Activated naive CD4-positive, alpha-beta T cell treated with anti-CD3 and anti-CD28 coated beads, Interleukin-2, amount 10 ng/mL, durations not matched to agents 7 days and 5 days (primary cell): Measurements from ENCODE around the gene SPTB.
A peak's percentile ranks its signal among the peaks of the same experiment; 100 is the strongest.

Source experiments
- CTCF ChIA-PET: fragments of 350-600 bp; sonication (Branson Sonifier 250); formaldehyde crosslinking; loops from one replicate; lab custom pipeline; 2021; ENCODE audit warnings: antibody characterized with exemption; lab: Charles Lee
- DNase-seq: peaks from one replicate; pipeline ENCODE4 v3.0.0-alpha.2; 2020
- H3K27ac Mint-ChIP-seq: one replicate; pipeline ENCODE4 v1.8.0; 2021; ENCODE audit warnings: mild to moderate bottlenecking, moderate library complexity, mixed read lengths
- H3K27me3 Mint-ChIP-seq: one replicate; pipeline ENCODE4 v1.8.0; 2021; ENCODE audit warnings: mild to moderate bottlenecking, mixed read lengths
- H3K36me3 Mint-ChIP-seq: one replicate; pipeline ENCODE4 v1.8.0; 2021; ENCODE audit warnings: mixed read lengths
- H3K4me1 Mint-ChIP-seq: one replicate; pipeline ENCODE4 v1.8.0; 2021; ENCODE audit warnings: mixed read lengths
- H3K4me3 Mint-ChIP-seq: one replicate; pipeline ENCODE4 v1.8.0; 2021; ENCODE audit warnings: mild to moderate bottlenecking, moderate library complexity, mixed read lengths
- H3K9me3 Mint-ChIP-seq: one replicate; pipeline ENCODE4 v1.8.0; 2021; ENCODE audit warnings: mixed read lengths

The SPTB gene

GRCh38 chr14:64728106-64728505 lies 151.6 kb downstream of the SPTB start:
- peaks cover 75% of the 10 kb centered on the region for H3K4me1 Mint-ChIP-seq
- H3K27ac Mint-ChIP-seq, result no peak overlapping the region
- CTCF ChIA-PET, result no interaction called here
- no peak overlapping the region for H3K4me3 Mint-ChIP-seq
- H3K9me3 Mint-ChIP-seq, result no peaks in the 10 kb centered on the region
- peaks cover 14% of the 10 kb centered on the region for H3K27me3 Mint-ChIP-seq
- peaks cover 48% of the 10 kb centered on the region for H3K36me3 Mint-ChIP-seq
- DNase-seq, result no peak

GRCh38 chr14:64727551-64728071 lies 152.1 kb downstream of the SPTB start:
- H3K36me3 Mint-ChIP-seq, result peaks cover 46% of the 10 kb centered on the region
- H3K9me3 Mint-ChIP-seq, result no peaks in the 10 kb centered on the region
- no peak overlapping the region for H3K4me3 Mint-ChIP-seq
- H3K27me3 Mint-ChIP-seq, result peaks cover 9% of the 10 kb centered on the region
- no peak overlapping the region for H3K27ac Mint-ChIP-seq
- DNase-seq, result no peak
- CTCF ChIA-PET, result no interaction called here
- peaks cover 80% of the 10 kb centered on the region for H3K4me1 Mint-ChIP-seq

GRCh38 chr14:64726585-64726890 lies 153.2 kb downstream of the SPTB start:
- Mint-ChIP-seq H3K36me3 (peaks cover 45% of the 10 kb centered on the region), H3K4me3 (no peak overlapping the region), H3K4me1 (peaks cover 90% of the 10 kb centered on the region), H3K27me3 (peaks cover 6% of the 10 kb centered on the region), H3K27ac (no peak overlapping the region), H3K9me3 (no peaks in the 10 kb centered on the region)
- no peak for DNase-seq
- CTCF ChIA-PET, result no interaction called here

GRCh38 chr14:64725879-64726584 lies 153.7 kb downstream of the SPTB start:
- Mint-ChIP-seq H3K27me3 (peaks cover 5% of the 10 kb centered on the region), H3K36me3 (peaks cover 44% of the 10 kb centered on the region), H3K27ac (peak overlapping the region; percentile 45), H3K4me3 (no peak overlapping the region), H3K4me1 (peaks cover 93% of the 10 kb centered on the region), H3K9me3 (no peaks in the 10 kb centered on the region)
- CTCF ChIA-PET, result no interaction called here
- no peak for DNase-seq

- Mint-ChIP-seq H3K27ac (no peak overlapping the region), H3K27me3 (peaks cover 5% of the 10 kb centered on the region), H3K9me3 (no peaks in the 10 kb centered on the region), H3K36me3 (peaks cover 45% of the 10 kb centered on the region), H3K4me1 (peaks cover 97% of the 10 kb centered on the region), H3K4me3 (no peak overlapping the region)
- no peak for DNase-seq
- CTCF ChIA-PET, result no interaction called here
Measured at GRCh38 chr14:64725261-64725815, 154.4 kb downstream of the SPTB start.

GRCh38 chr14:64724578-64724930 lies 155.2 kb downstream of the SPTB start:
- no peak for DNase-seq
- no peaks in the 10 kb centered on the region for H3K9me3 Mint-ChIP-seq
- CTCF ChIA-PET, result no interaction called here
- peaks cover 96% of the 10 kb centered on the region for H3K4me1 Mint-ChIP-seq
- peak overlapping the region; percentile 49 for H3K27ac Mint-ChIP-seq
- H3K36me3 Mint-ChIP-seq, result peaks cover 47% of the 10 kb centered on the region
- H3K27me3 Mint-ChIP-seq, result peaks cover 5% of the 10 kb centered on the region
- no peak overlapping the region for H3K4me3 Mint-ChIP-seq

GRCh38 chr14:64723691-64724577 lies 155.8 kb downstream of the SPTB start:
- peaks cover 93% of the 10 kb centered on the region for H3K4me1 Mint-ChIP-seq
- CTCF ChIA-PET, result no interaction called here
- H3K27me3 Mint-ChIP-seq, result peaks cover 5% of the 10 kb centered on the region
- peak overlapping the region; percentile 9 for H3K4me3 Mint-ChIP-seq
- H3K27ac Mint-ChIP-seq, result peak overlapping the region; percentile 88
- peaks cover 43% of the 10 kb centered on the region for H3K36me3 Mint-ChIP-seq
- DNase-seq, result no peak
- H3K9me3 Mint-ChIP-seq, result no peaks in the 10 kb centered on the region

GRCh38 chr14:64722842-64723447 lies 156.8 kb downstream of the SPTB start:
- CTCF ChIA-PET, result interaction anchor here (0.6 kb wide), 2 partner anchors 24 to 186 kb away, joined by 3 read pairs; no protein-coding TSS in a partner anchor
- no peaks in the 10 kb centered on the region for H3K9me3 Mint-ChIP-seq
- peak overlapping the region; percentile 88 for H3K27ac Mint-ChIP-seq
- peak; percentile 66 for DNase-seq
- peak overlapping the region; percentile 13 for H3K4me3 Mint-ChIP-seq
- H3K36me3 Mint-ChIP-seq, result peaks cover 39% of the 10 kb centered on the region
- H3K27me3 Mint-ChIP-seq, result peaks cover 5% of the 10 kb centered on the region
- H3K4me1 Mint-ChIP-seq, result peaks cover 94% of the 10 kb centered on the region

- Mint-ChIP-seq H3K36me3 (peaks cover 43% of the 10 kb centered on the region), H3K27ac (peak overlapping the region; percentile 43), H3K9me3 (no peaks in the 10 kb centered on the region), H3K4me3 (no peak overlapping the region), H3K27me3 (peaks cover 15% of the 10 kb centered on the region), H3K4me1 (peaks cover 94% of the 10 kb centered on the region)
- CTCF ChIA-PET, result no interaction called here
- DNase-seq, result no peak
Measured at GRCh38 chr14:64721899-64722298, 157.8 kb downstream of the SPTB start.

GRCh38 chr14:64721391-64721791 lies 158.3 kb downstream of the SPTB start:
- DNase-seq, result no peak
- H3K27me3 Mint-ChIP-seq, result peaks cover 15% of the 10 kb centered on the region
- H3K4me1 Mint-ChIP-seq, result peaks cover 94% of the 10 kb centered on the region
- no peaks in the 10 kb centered on the region for H3K9me3 Mint-ChIP-seq
- peak overlapping the region; percentile 21 for H3K27ac Mint-ChIP-seq
- CTCF ChIA-PET, result no interaction called here
- no peak overlapping the region for H3K4me3 Mint-ChIP-seq
- H3K36me3 Mint-ChIP-seq, result peaks cover 43% of the 10 kb centered on the region

- no peak for DNase-seq
- Mint-ChIP-seq H3K9me3 (no peaks in the 10 kb centered on the region), H3K4me3 (no peak overlapping the region), H3K36me3 (peaks cover 45% of the 10 kb centered on the region), H3K4me1 (peaks cover 89% of the 10 kb centered on the region), H3K27ac (peak overlapping the region; percentile 56), H3K27me3 (peaks cover 13% of the 10 kb centered on the region)
- CTCF ChIA-PET, result no interaction called here
Measured at GRCh38 chr14:64720131-64720576, 159.6 kb downstream of the SPTB start.

- CTCF ChIA-PET, result no interaction called here
- Mint-ChIP-seq H3K4me1 (peaks cover 89% of the 10 kb centered on the region), H3K27me3 (peaks cover 19% of the 10 kb centered on the region), H3K4me3 (no peak overlapping the region), H3K36me3 (peaks cover 49% of the 10 kb centered on the region), H3K27ac (no peak overlapping the region), H3K9me3 (no peaks in the 10 kb centered on the region)
- DNase-seq, result no peak
Measured at GRCh38 chr14:64719601-64720000, 160.1 kb downstream of the SPTB start.

GRCh38 chr14:64718762-64719161 lies 160.9 kb downstream of the SPTB start:
- no peak overlapping the region for H3K27ac Mint-ChIP-seq
- H3K4me3 Mint-ChIP-seq, result no peak overlapping the region

GRCh38 chr14:64717870-64718269 lies 161.8 kb downstream of the SPTB start:
- peaks cover 53% of the 10 kb centered on the region for H3K36me3 Mint-ChIP-seq
- CTCF ChIA-PET, result no interaction called here
- no peak for DNase-seq
- no peak overlapping the region for H3K4me3 Mint-ChIP-seq
- peaks cover 34% of the 10 kb centered on the region for H3K27me3 Mint-ChIP-seq
- peaks cover 79% of the 10 kb centered on the region for H3K4me1 Mint-ChIP-seq
- H3K9me3 Mint-ChIP-seq, result peaks cover 13% of the 10 kb centered on the region
- H3K27ac Mint-ChIP-seq, result no peak overlapping the region

More at GRCh38 chr14:64718762-64719161, 160.9 kb downstream of the SPTB start:
- Mint-ChIP-seq H3K27me3 (peaks cover 26% of the 10 kb centered on the region), H3K4me1 (peaks cover 86% of the 10 kb centered on the region), H3K36me3 (peaks cover 48% of the 10 kb centered on the region), H3K9me3 (peaks cover 4% of the 10 kb centered on the region)
- CTCF ChIA-PET, result no interaction called here
- no peak for DNase-seq
